ENCODE data around the gene CD36. TPM values are rescaled to one million over a fixed set of nuclear protein-coding genes. Genes with fewer than 3 reads are reported as not detected.

Gene CD36
- total RNA-seq, 4 donors from 2014 or later: 210 to 375 (median 311) TPM

DNA sequence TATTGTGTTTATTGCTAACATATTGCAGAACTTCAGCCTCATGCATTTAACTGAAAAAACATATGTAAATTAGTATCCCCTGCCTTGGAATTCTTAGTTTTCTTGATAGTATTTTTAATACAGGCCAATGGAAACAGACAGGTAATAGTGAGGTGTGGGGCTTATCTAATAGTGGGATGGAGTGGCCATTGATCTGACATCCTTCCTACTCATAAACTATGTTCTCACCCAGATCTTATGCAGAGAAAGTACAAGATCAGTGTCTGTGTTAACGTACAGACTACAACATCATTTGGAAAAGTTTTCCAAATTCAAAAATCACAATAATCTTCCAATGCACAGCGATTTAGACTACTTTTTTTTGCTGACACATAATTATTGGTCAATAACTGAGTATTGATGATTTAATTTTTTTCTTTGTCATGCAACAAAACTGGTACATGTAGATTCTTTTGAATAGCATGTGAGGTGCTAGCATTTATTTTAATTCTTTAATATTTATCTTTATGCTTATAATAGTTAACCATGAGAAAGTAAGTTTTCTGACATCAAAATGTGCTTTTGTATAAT is 9.7 kb downstream of the CD36 start:
- in situ Hi-C loops (cut with MboI; ENCODE audit: low sequenced_read_pairs in 4 of 4): loop anchor here in 1 of 4 donors (25.0 kb wide), 1 partner anchor 1764 kb away; no protein-coding TSS in a partner anchor
- H3K27ac ChIP-seq: peak overlapping the region; percentile 82 to 92 (median 86)

DNA sequence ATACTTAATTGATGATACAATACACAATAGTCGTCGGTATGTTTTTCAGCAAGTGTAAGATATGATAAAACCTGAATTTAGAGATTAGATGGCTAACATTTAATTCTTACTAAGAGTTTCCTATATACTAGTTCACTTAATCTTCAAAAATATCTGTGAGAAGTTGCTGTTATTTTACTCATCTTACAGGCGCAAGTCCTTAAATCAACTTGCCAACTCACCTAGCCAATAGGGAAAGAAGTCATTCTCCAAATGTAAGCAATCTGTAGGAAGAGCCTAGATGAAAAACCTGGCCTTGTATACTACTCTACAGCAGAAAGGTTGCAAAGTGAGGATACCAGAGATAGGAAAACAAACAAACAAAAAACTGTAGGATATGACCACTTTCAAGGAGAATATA is 10.6 kb downstream of the CD36 start:
- H3K4me3 ChIP-seq: no peak overlapping the region
- intact Hi-C loops (cut with DNase I; ENCODE audit: low total_unique reads) (loop anchor here (5.0 to 10.0 kb wide), 2 partner anchors 152 to 266 kb away; partner anchors contain the start of gene SEMA3C), in situ Hi-C loops (cut with MboI; ENCODE audit: low sequenced_read_pairs in 4 of 4) (loop anchor here in 1 of 4 donors (25.0 kb wide), 1 partner anchor 1763 kb away; no protein-coding TSS in a partner anchor)
- H3K27ac ChIP-seq: peak overlapping the region; percentile 82 to 92 (median 86)
- no peaks in the 10 kb centered on the region for H3K9me3 ChIP-seq
- TF ChIP-seq, protein P1, sequence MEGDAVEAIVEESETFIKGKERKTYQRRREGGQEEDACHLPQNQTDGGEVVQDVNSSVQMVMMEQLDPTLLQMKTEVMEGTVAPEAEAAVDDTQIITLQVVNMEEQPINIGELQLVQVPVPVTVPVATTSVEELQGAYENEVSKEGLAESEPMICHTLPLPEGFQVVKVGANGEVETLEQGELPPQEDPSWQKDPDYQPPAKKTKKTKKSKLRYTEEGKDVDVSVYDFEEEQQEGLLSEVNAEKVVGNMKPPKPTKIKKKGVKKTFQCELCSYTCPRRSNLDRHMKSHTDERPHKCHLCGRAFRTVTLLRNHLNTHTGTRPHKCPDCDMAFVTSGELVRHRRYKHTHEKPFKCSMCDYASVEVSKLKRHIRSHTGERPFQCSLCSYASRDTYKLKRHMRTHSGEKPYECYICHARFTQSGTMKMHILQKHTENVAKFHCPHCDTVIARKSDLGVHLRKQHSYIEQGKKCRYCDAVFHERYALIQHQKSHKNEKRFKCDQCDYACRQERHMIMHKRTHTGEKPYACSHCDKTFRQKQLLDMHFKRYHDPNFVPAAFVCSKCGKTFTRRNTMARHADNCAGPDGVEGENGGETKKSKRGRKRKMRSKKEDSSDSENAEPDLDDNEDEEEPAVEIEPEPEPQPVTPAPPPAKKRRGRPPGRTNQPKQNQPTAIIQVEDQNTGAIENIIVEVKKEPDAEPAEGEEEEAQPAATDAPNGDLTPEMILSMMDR (IDR thresholded peaks at IDR 0.05 in 4 of 5, conservative IDR thresholded peaks at IDR 0.05 in 1 of 5): no peak
- no peak for TF ChIP-seq POLR2A (IDR thresholded peaks at IDR 0.05)
- DNase-seq (no peak), ATAC-seq (no peak)
- peaks cover 22 to 52% of the 10 kb centered on the region in 2 donors for H3K4me1 ChIP-seq
- no peaks in the 10 kb centered on the region for H3K36me3 ChIP-seq
- no peaks in the 10 kb centered on the region for H3K27me3 ChIP-seq

More for the DNA sequence above, 9.7 kb downstream of the CD36 start:
- ATAC-seq (no peak), DNase-seq (no peak)
- Histone ChIP-seq H3K4me3 (peak overlapping the region in 1 of 4 donors; percentile 1), H3K27me3 (no peaks in the 10 kb centered on the region), H3K4me1 (peaks cover 28 to 54% of the 10 kb centered on the region in 2 donors), H3K36me3 (no peaks in the 10 kb centered on the region), H3K9me3 (no peaks in the 10 kb centered on the region)
- intact Hi-C loops (cut with DNase I; ENCODE audit: low total_unique reads): loop anchor here (5.0 to 10.0 kb wide), 2 partner anchors 151 to 267 kb away; partner anchors contain the start of gene SEMA3C
- TF ChIP-seq, protein P1 (IDR thresholded peaks at IDR 0.05 in 4 of 5, conservative IDR thresholded peaks at IDR 0.05 in 1 of 5): no peak
- TF ChIP-seq POLR2A (IDR thresholded peaks at IDR 0.05): no peak

DNA sequence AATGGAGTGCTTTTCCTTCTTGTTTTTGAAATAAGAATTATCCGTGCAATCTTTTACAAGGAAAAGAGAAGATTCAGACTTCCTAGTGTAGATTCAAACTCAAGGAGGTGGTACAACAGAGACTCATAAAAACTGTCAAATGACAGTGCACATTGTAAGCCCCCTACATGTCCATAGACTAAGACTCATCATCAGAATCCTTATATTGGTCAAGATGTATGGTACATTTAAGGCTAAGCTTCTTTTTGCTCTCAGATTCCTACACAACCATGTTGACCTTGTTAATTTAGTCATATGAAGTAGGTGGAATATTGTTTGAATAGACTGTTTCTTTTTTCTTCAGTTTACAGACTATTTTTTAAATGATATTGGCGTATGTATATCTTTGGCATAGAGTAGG is 11.6 kb downstream of the CD36 start:
- TF ChIP-seq POLR2A (IDR thresholded peaks at IDR 0.05): no peak
- TF ChIP-seq, protein P1 (IDR thresholded peaks at IDR 0.05 in 4 of 5, conservative IDR thresholded peaks at IDR 0.05 in 1 of 5): no peak
- Histone ChIP-seq H3K27ac (peak overlapping the region; percentile 39 to 88 (median 84)), H3K9me3 (no peaks in the 10 kb centered on the region), H3K4me1 (peaks cover 22 to 55% of the 10 kb centered on the region in 2 donors), H3K27me3 (no peaks in the 10 kb centered on the region), H3K36me3 (no peaks in the 10 kb centered on the region), H3K4me3 (no peak overlapping the region)
- DNase-seq (no peak), ATAC-seq (no peak)
- in situ Hi-C loops (cut with MboI; ENCODE audit: low sequenced_read_pairs in 4 of 4): loop anchor here in 2 of 4 donors (10.0 to 25.0 kb wide), 3 partner anchors 155 to 588 kb away; no protein-coding TSS in a partner anchor
- intact Hi-C loops (cut with DNase I; ENCODE audit: low total_unique reads): no loop called here

DNA sequence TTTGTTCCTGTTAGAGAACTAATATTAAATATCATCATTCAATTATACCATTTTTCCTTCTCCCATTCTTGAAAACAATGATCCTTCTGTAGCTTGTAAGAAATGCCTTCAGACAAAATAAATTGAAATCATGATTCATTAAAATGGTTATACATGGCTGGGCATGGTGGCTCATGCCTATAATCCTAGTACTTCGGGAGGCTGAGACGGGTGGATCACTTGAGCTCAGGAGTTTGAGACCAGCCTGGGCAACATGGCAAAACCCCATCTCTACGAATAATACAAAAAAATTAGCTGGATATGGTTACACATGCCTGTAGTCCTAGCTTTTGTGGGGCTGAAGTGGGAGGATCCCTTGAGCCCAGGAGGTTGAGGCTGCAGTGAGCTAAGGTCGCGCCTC is 13.0 kb downstream of the CD36 start:
- Histone ChIP-seq H3K4me1 (peaks cover 10 to 53% of the 10 kb centered on the region in 2 donors), H3K27me3 (no peaks in the 10 kb centered on the region), H3K4me3 (no peak overlapping the region), H3K36me3 (no peaks in the 10 kb centered on the region), H3K27ac (peak overlapping the region; percentile 39 to 88 (median 84)), H3K9me3 (no peaks in the 10 kb centered on the region)
- ATAC-seq: no peak
- DNase-seq: no peak
- intact Hi-C loops (cut with DNase I; ENCODE audit: low total_unique reads): no loop called here
- TF ChIP-seq, protein P1 (IDR thresholded peaks at IDR 0.05 in 4 of 5, conservative IDR thresholded peaks at IDR 0.05 in 1 of 5): no peak
- TF ChIP-seq POLR2A (IDR thresholded peaks at IDR 0.05): no peak
- in situ Hi-C loops (cut with MboI; ENCODE audit: low sequenced_read_pairs in 4 of 4): loop anchor here in 2 of 4 donors (10.0 to 25.0 kb wide), 3 partner anchors 157 to 589 kb away; no protein-coding TSS in a partner anchor

All from gastrocnemius medialis (tissue), 4 donors.